Astrocyte of the cerebellum (primary cell): ENCODE results near the gene PLXDC1.
A peak's percentile ranks its signal among the peaks of the same experiment; 100 is the strongest.
"Not testable (repeated sequence)": the region's sequence is repeated elsewhere in the genome, so short reads cannot be mapped to it uniquely, and the experiment has no call there.

Experiments used
- DNase-seq: peaks from one replicate; pipeline ENCODE4 v3.0.0-alpha.2; 2011; ENCODE audit warnings: low read depth
- H3K4me3 ChIP-seq: 2 replicates; pipeline ENCODE4 v1.5.1; 2011; ENCODE audit warnings: mild to moderate bottlenecking, low read depth, low read length, moderate library complexity
- CTCF ChIP-seq: IDR thresholded peaks from 2 replicates; pipeline ENCODE4 v1.5.1; 2012; ENCODE audit warnings: low read length, low read depth, moderate library complexity, mild to moderate bottlenecking; ENCODE audit errors: missing control alignments
- in situ Hi-C: cut with HindIII; loops from 2 replicates; pipeline ENCODE4 v1.10.0; 2017; ENCODE audit warnings: low sequenced_read_pairs

Gene PLXDC1

GRCh38 chr17:39132192-39132610 is 19.2 kb downstream of the PLXDC1 start:
- peak; percentile 71 for DNase-seq
- TF ChIP-seq CTCF, result no peak
- H3K4me3 ChIP-seq, result no peak overlapping the region
- in situ Hi-C loops, result no loop called here

GRCh38 chr17:39131616-39132015 is 19.8 kb downstream of the PLXDC1 start:
- no peak for TF ChIP-seq CTCF
- no peak overlapping the region for H3K4me3 ChIP-seq
- in situ Hi-C loops, result no loop called here
- DNase-seq, result no peak

GRCh38 chr17:39130205-39130604 is 21.2 kb downstream of the PLXDC1 start:
- H3K4me3 ChIP-seq, result no peak overlapping the region
- DNase-seq, result no peak
- TF ChIP-seq CTCF, result no peak
- in situ Hi-C loops, result no loop called here

GRCh38 chr17:39129544-39129943 is 21.9 kb downstream of the PLXDC1 start:
- not testable (repeated sequence) for DNase-seq, H3K4me3 ChIP-seq
- in situ Hi-C loops, result loop anchor here (10.0 kb wide), 1 partner anchor 115 kb away; no protein-coding TSS in a partner anchor

- no peak overlapping the region for H3K4me3 ChIP-seq
- in situ Hi-C loops, result loop anchor here (10.0 kb wide), 1 partner anchor 112 kb away; no protein-coding TSS in a partner anchor
- DNase-seq, result no peak
- TF ChIP-seq CTCF, result no peak
Measured at GRCh38 chr17:39126436-39126835, 25.0 kb downstream of the PLXDC1 start.

- no peak for TF ChIP-seq CTCF
- in situ Hi-C loops, result loop anchor here (10.0 kb wide), 1 partner anchor 111 kb away; no protein-coding TSS in a partner anchor
Measured at GRCh38 chr17:39125143-39125875, 26.1 kb downstream of the PLXDC1 start.

GRCh38 chr17:39123627-39124026 is 27.8 kb downstream of the PLXDC1 start:
- H3K4me3 ChIP-seq, result no peak overlapping the region
- in situ Hi-C loops, result loop anchor here (10.0 kb wide), 1 partner anchor 109 kb away; no protein-coding TSS in a partner anchor
- DNase-seq, result no peak
- TF ChIP-seq CTCF, result no peak

More at GRCh38 chr17:39125143-39125875, 26.1 kb downstream of the PLXDC1 start:
- DNase-seq, result no peak
- H3K4me3 ChIP-seq, result no peak overlapping the region
